22Rv1 (cell line): Measurements from ENCODE around the gene RRAS2.

Source experiments
- CTCF ChIP-seq: fragments of 450-650 bp; IDR thresholded peaks from 2 replicates; pipeline ENCODE4 v1.5.1; 2017; ENCODE audit warnings: mild to moderate bottlenecking
- ZFX ChIP-seq: fragments of 450-650 bp; IDR thresholded peaks from 2 replicates; pipeline ENCODE4 v1.6.1; 2017; ENCODE audit warnings: antibody characterized with exemption, borderline replicate concordance

- no peak for TF ChIP-seq CTCF
- TF ChIP-seq ZFX: no peak
These were observed 27.1 kb upstream of the RRAS2 start for GRCh38 chr11:14386081-14386480.
